Measurements from ENCODE around the gene BLNK.
"Not testable (repeated sequence)": the region's sequence is repeated elsewhere in the genome, so short reads cannot be mapped to it uniquely, and the experiment has no call there.

BLNK gene

GRCh38 chr10:96212911-96213310 is 58.5 kb downstream of the BLNK start:
- Histone ChIP-seq H3K4me3 (ENCODE audit: low read length in 2 of 2) (no peak overlapping the region), H3K36me3 (ENCODE audit: control insufficient read depth in 2 of 2, insufficient read depth in 2 of 2, low read length in 2 of 2) (peaks cover 27 to 48% of the 10 kb centered on the region in 2 donors), H3K9ac (ENCODE audit: low read depth in 1 of 2, low read length in 2 of 2) (no peak overlapping the region)

DNA sequence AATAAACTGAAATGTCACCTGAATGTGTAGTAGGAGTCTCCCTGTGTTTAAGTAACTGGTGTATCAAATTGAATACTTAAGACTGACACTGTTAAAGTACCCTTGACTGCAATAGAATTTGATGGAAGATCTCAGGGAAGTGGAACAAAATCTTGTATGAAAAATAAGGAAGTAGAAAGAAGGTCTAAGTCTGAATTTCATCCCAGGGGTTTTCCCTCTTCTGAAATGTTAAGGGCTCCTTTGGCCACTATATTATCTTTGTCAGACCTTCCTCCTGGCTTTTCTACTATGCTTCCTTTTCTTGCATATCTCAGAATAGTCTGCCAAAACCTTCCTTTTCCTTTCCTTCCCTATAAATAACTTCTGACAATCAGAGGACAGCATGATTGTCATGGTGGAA is 59.6 kb downstream of the BLNK start:
- H3K36me3 ChIP-seq (ENCODE audit: control insufficient read depth in 2 of 2, insufficient read depth in 2 of 2, low read length in 2 of 2), result peaks cover 31 to 57% of the 10 kb centered on the region in 2 donors
- H3K27me3 ChIP-seq (ENCODE audit: control insufficient read depth in 2 of 2, insufficient read depth in 2 of 2, low read length in 2 of 2), result no peaks in the 10 kb centered on the region

More at GRCh38 chr10:96212911-96213310, 58.5 kb downstream of the BLNK start:
- Histone ChIP-seq H3K27me3 (ENCODE audit: control insufficient read depth in 2 of 2, insufficient read depth in 2 of 2, low read length in 2 of 2) (no peaks in the 10 kb centered on the region), H3K9me3 (ENCODE audit: control insufficient read depth in 2 of 2, low read length in 2 of 2) (no peaks in the 10 kb centered on the region), H3K27ac (ENCODE audit: low read depth in 2 of 2, low read length in 2 of 2) (no peak overlapping the region), H3K4me1 (ENCODE audit: control insufficient read depth in 2 of 2, insufficient read depth in 2 of 2, low read length in 2 of 2) (no peaks in the 10 kb centered on the region)

DNA sequence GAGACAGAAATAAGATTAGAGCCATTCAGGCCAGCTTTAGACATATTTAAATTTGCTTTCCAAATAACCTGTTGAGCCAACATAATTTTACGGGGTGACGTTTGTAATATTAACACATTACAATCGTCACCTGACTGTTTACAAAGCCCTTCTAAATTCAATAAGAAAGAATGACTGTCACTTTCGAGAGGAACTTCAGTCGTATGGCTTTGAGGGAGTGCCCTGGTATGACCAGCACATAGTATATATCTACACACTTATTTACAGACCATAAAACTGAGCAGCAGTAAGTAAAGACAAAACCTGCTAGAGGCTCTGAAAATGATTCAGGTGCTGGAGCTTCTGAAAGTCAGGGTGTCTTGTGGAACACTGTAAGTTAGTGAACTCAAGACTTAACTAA is 62.4 kb downstream of the BLNK start:
- Histone ChIP-seq H3K9me3 (ENCODE audit: control insufficient read depth in 2 of 2, low read length in 2 of 2) (no peaks in the 10 kb centered on the region), H3K4me3 (ENCODE audit: low read length in 2 of 2) (no peak overlapping the region), H3K4me1 (ENCODE audit: control insufficient read depth in 2 of 2, insufficient read depth in 2 of 2, low read length in 2 of 2) (no peaks in the 10 kb centered on the region), H3K27me3 (ENCODE audit: control insufficient read depth in 2 of 2, insufficient read depth in 2 of 2, low read length in 2 of 2) (no peaks in the 10 kb centered on the region), H3K27ac (ENCODE audit: low read depth in 2 of 2, low read length in 2 of 2) (no peak overlapping the region), H3K9ac (ENCODE audit: low read depth in 1 of 2, low read length in 2 of 2) (no peak overlapping the region), H3K36me3 (ENCODE audit: control insufficient read depth in 2 of 2, insufficient read depth in 2 of 2, low read length in 2 of 2) (peaks cover 30 to 52% of the 10 kb centered on the region in 2 donors)

More for the DNA sequence above, 59.6 kb downstream of the BLNK start:
- Histone ChIP-seq H3K9ac (ENCODE audit: low read depth in 1 of 2, low read length in 2 of 2) (no peak overlapping the region), H3K27ac (ENCODE audit: low read depth in 2 of 2, low read length in 2 of 2) (no peak overlapping the region), H3K4me3 (ENCODE audit: low read length in 2 of 2) (no peak overlapping the region), H3K9me3 (ENCODE audit: control insufficient read depth in 2 of 2, low read length in 2 of 2) (no peaks in the 10 kb centered on the region), H3K4me1 (ENCODE audit: control insufficient read depth in 2 of 2, insufficient read depth in 2 of 2, low read length in 2 of 2) (no peaks in the 10 kb centered on the region)

- Histone ChIP-seq H3K9ac (ENCODE audit: low read depth in 1 of 2, low read length in 2 of 2) (no peak overlapping the region), H3K36me3 (ENCODE audit: control insufficient read depth in 2 of 2, insufficient read depth in 2 of 2, low read length in 2 of 2) (peaks cover 31 to 49% of the 10 kb centered on the region in 2 donors), H3K4me1 (ENCODE audit: control insufficient read depth in 2 of 2, insufficient read depth in 2 of 2, low read length in 2 of 2) (no peaks in the 10 kb centered on the region), H3K27me3 (ENCODE audit: control insufficient read depth in 2 of 2, insufficient read depth in 2 of 2, low read length in 2 of 2) (no peaks in the 10 kb centered on the region), H3K27ac (ENCODE audit: low read depth in 2 of 2, low read length in 2 of 2) (no peak overlapping the region), H3K4me3 (ENCODE audit: low read length in 2 of 2) (no peak overlapping the region), H3K9me3 (ENCODE audit: control insufficient read depth in 2 of 2, low read length in 2 of 2) (no peaks in the 10 kb centered on the region)
These were observed 63.1 kb downstream of the BLNK start for GRCh38 chr10:96208271-96208670.

GRCh38 chr10:96205580-96205979 is 65.8 kb downstream of the BLNK start:
- Histone ChIP-seq H3K4me3 (ENCODE audit: low read length in 2 of 2) (no peak overlapping the region), H3K27me3 (ENCODE audit: control insufficient read depth in 2 of 2, insufficient read depth in 2 of 2, low read length in 2 of 2) (no peaks in the 10 kb centered on the region), H3K9me3 (ENCODE audit: control insufficient read depth in 2 of 2, low read length in 2 of 2) (no peaks in the 10 kb centered on the region), H3K4me1 (ENCODE audit: control insufficient read depth in 2 of 2, insufficient read depth in 2 of 2, low read length in 2 of 2) (no peaks in the 10 kb centered on the region), H3K27ac (ENCODE audit: low read depth in 2 of 2, low read length in 2 of 2) (no peak overlapping the region), H3K36me3 (ENCODE audit: control insufficient read depth in 2 of 2, insufficient read depth in 2 of 2, low read length in 2 of 2) (peaks cover 41 to 51% of the 10 kb centered on the region in 2 donors), H3K9ac (ENCODE audit: low read depth in 1 of 2, low read length in 2 of 2) (no peak overlapping the region)

DNA sequence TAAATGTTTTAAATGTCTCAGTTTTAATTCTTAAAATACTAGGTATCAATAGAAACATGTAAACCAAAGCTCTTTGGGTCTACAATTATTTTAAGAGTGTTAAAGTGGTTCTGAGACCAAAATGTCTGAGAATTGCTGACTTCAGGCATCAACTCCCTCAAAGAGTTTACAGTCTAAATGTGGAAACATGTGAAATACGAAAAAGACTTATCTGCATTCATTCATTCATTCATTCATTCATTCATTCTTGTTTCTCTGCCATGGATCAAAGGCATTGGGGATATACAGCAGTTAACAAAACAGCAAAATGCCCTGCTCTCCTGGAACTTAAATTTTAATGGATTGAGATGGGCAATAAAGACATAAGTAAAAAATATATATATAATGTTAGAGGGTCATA is 69.8 kb downstream of the BLNK start:
- H3K4me1 ChIP-seq (ENCODE audit: control insufficient read depth in 2 of 2, insufficient read depth in 2 of 2, low read length in 2 of 2), result no peaks in the 10 kb centered on the region
- H3K9me3 ChIP-seq (ENCODE audit: control insufficient read depth in 2 of 2, low read length in 2 of 2), result no peaks in the 10 kb centered on the region
- peaks cover 34 to 41% of the 10 kb centered on the region in 2 donors for H3K36me3 ChIP-seq (ENCODE audit: control insufficient read depth in 2 of 2, insufficient read depth in 2 of 2, low read length in 2 of 2)
- no peaks in the 10 kb centered on the region for H3K27me3 ChIP-seq (ENCODE audit: control insufficient read depth in 2 of 2, insufficient read depth in 2 of 2, low read length in 2 of 2)
- no peak overlapping the region for H3K4me3 ChIP-seq (ENCODE audit: low read length in 2 of 2)
- H3K27ac ChIP-seq (ENCODE audit: low read depth in 2 of 2, low read length in 2 of 2), result no peak overlapping the region
- H3K9ac ChIP-seq (ENCODE audit: low read depth in 1 of 2, low read length in 2 of 2), result no peak overlapping the region

- not testable (repeated sequence) for H3K36me3 ChIP-seq (ENCODE audit: control insufficient read depth in 2 of 2, insufficient read depth in 2 of 2, low read length in 2 of 2); H3K4me1 ChIP-seq (ENCODE audit: control insufficient read depth in 2 of 2, insufficient read depth in 2 of 2, low read length in 2 of 2); H3K27ac ChIP-seq (ENCODE audit: low read depth in 2 of 2, low read length in 2 of 2); H3K4me3 ChIP-seq (ENCODE audit: low read length in 2 of 2); H3K9me3 ChIP-seq (ENCODE audit: control insufficient read depth in 2 of 2, low read length in 2 of 2); H3K9ac ChIP-seq (ENCODE audit: low read depth in 1 of 2, low read length in 2 of 2); H3K27me3 ChIP-seq (ENCODE audit: control insufficient read depth in 2 of 2, insufficient read depth in 2 of 2, low read length in 2 of 2)
These were observed 81.9 kb downstream of the BLNK start for GRCh38 chr10:96189505-96189904.

DNA sequence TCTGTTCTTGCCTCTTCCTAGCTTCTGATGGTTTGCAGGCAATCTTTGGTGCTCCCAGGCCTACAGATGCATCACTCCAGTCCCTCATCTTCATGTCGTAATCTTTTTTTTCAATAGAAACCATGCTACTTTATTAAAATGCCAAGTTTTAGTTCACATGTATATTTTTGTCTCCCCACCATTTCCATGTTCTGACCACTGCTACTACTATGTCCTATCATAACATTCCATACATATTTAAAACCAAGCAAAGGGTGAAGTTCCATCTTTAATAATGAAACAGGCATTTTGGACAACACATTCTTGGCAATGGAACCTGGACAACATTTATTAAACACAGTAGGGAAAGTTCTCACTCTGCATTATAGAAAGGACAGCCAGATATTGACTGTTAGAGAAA is 82.5 kb downstream of the BLNK start:
- Histone ChIP-seq H3K27me3 (ENCODE audit: control insufficient read depth in 2 of 2, insufficient read depth in 2 of 2, low read length in 2 of 2) (no peaks in the 10 kb centered on the region), H3K27ac (ENCODE audit: low read depth in 2 of 2, low read length in 2 of 2) (no peak overlapping the region), H3K9ac (ENCODE audit: low read depth in 1 of 2, low read length in 2 of 2) (no peak overlapping the region), H3K4me3 (ENCODE audit: low read length in 2 of 2) (no peak overlapping the region), H3K9me3 (ENCODE audit: control insufficient read depth in 2 of 2, low read length in 2 of 2) (no peaks in the 10 kb centered on the region), H3K36me3 (ENCODE audit: control insufficient read depth in 2 of 2, insufficient read depth in 2 of 2, low read length in 2 of 2) (peaks cover 3 to 5% of the 10 kb centered on the region in 2 donors), H3K4me1 (ENCODE audit: control insufficient read depth in 2 of 2, insufficient read depth in 2 of 2, low read length in 2 of 2) (no peaks in the 10 kb centered on the region)

DNA sequence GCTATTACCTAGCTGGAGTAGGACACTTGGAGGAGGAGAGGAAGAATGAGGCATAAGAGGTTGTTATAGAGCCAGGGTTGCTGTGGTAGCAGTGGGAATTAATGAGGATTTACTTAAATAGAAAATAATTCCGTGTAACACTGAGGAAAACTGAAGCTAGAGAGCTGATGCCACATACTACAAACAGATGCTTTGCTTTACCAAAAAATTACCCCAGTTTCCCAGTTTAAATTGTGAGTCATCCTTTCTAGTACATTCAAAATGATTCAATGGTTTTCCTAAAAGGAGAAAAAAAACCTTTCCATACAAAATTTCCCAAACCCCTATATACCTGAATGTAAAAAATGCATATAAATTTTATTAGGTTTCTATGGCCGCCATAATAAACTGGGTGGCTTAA is 82.9 kb downstream of the BLNK start:
- Histone ChIP-seq H3K27ac (ENCODE audit: low read depth in 2 of 2, low read length in 2 of 2) (no peak overlapping the region), H3K36me3 (ENCODE audit: control insufficient read depth in 2 of 2, insufficient read depth in 2 of 2, low read length in 2 of 2) (peaks cover 3% of the 10 kb centered on the region in 2 donors), H3K9me3 (ENCODE audit: control insufficient read depth in 2 of 2, low read length in 2 of 2) (no peaks in the 10 kb centered on the region), H3K4me1 (ENCODE audit: control insufficient read depth in 2 of 2, insufficient read depth in 2 of 2, low read length in 2 of 2) (no peaks in the 10 kb centered on the region), H3K27me3 (ENCODE audit: control insufficient read depth in 2 of 2, insufficient read depth in 2 of 2, low read length in 2 of 2) (no peaks in the 10 kb centered on the region), H3K9ac (ENCODE audit: low read depth in 1 of 2, low read length in 2 of 2) (no peak overlapping the region), H3K4me3 (ENCODE audit: low read length in 2 of 2) (no peak overlapping the region)

DNA sequence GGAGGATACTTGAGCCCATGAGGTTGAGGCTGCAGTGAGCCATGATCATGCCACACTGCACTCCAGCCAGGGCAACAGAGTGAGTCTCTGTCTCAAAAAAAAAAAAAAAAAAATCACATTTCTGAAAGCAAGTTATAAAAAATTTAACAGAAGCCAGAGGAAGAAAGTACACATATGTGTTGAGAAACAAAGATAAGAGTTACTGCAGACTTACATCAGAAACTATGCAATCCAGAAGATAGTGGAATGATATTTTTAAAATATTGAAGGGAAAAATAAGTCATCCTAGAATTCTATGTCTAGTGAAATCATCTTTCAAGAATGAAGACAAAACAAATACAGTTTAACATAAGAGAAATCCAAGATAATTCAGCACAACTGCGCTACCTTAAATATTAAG is 94.4 kb downstream of the BLNK start:
- Histone ChIP-seq H3K27me3 (ENCODE audit: control insufficient read depth in 2 of 2, insufficient read depth in 2 of 2, low read length in 2 of 2) (no peaks in the 10 kb centered on the region), H3K27ac (ENCODE audit: low read depth in 2 of 2, low read length in 2 of 2) (no peak overlapping the region), H3K9ac (ENCODE audit: low read depth in 1 of 2, low read length in 2 of 2) (no peak overlapping the region), H3K36me3 (ENCODE audit: control insufficient read depth in 2 of 2, insufficient read depth in 2 of 2, low read length in 2 of 2) (no peaks in the 10 kb centered on the region), H3K9me3 (ENCODE audit: control insufficient read depth in 2 of 2, low read length in 2 of 2) (peaks cover 0 to 3% of the 10 kb centered on the region in 2 donors), H3K4me1 (ENCODE audit: control insufficient read depth in 2 of 2, insufficient read depth in 2 of 2, low read length in 2 of 2) (no peaks in the 10 kb centered on the region), H3K4me3 (ENCODE audit: low read length in 2 of 2) (no peak overlapping the region)

- no peak overlapping the region for H3K4me3 ChIP-seq (ENCODE audit: low read length in 2 of 2)
- no peaks in the 10 kb centered on the region for H3K27me3 ChIP-seq (ENCODE audit: control insufficient read depth in 2 of 2, insufficient read depth in 2 of 2, low read length in 2 of 2)
- no peak overlapping the region for H3K9ac ChIP-seq (ENCODE audit: low read depth in 1 of 2, low read length in 2 of 2)
- no peaks in the 10 kb centered on the region for H3K36me3 ChIP-seq (ENCODE audit: control insufficient read depth in 2 of 2, insufficient read depth in 2 of 2, low read length in 2 of 2)
- H3K9me3 ChIP-seq (ENCODE audit: control insufficient read depth in 2 of 2, low read length in 2 of 2), result peaks cover 0 to 5% of the 10 kb centered on the region in 2 donors
- H3K27ac ChIP-seq (ENCODE audit: low read depth in 2 of 2, low read length in 2 of 2), result no peak overlapping the region
- no peaks in the 10 kb centered on the region for H3K4me1 ChIP-seq (ENCODE audit: control insufficient read depth in 2 of 2, insufficient read depth in 2 of 2, low read length in 2 of 2)
These were observed 98.7 kb downstream of the BLNK start for GRCh38 chr10:96172666-96173065.
